KBM-7 (cell line): ENCODE data around the gene EXOC6.
"Not testable (repeated sequence)": the region's sequence is repeated elsewhere in the genome, so short reads cannot be mapped to it uniquely, and the experiment has no call there.

ENCODE experiments used
- DNase-seq: peaks from one replicate; pipeline ENCODE4 v3.0.0-alpha.2; 2015
- in situ Hi-C: fragments of 300-500 bp; cut with MboI; formaldehyde crosslinking; loops from 2 replicates; pipeline ENCODE4 v1.14.3; 2020; ENCODE audit warnings: low sequenced_read_pairs, low pct_unique_long_range_greater_than_20kb, mixed read lengths

Gene EXOC6

DNA sequence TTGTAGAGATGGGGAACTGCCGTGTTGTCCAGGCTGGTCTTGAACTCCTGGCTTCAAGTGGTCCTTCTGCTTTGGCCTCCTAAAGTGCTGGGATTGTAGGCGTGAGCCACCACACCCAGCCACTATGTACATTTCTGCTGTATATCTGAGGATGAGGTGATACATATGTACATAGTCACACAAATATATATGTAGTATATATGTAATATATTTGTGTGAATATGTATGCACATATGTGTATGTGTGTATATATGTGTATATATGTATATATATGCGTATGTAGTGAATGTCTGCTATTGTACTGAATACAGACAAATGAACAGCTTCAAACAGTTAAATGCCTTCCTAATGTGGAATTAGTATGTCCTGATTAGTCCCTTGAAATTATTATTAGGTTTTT, 70.3 kb downstream of the EXOC6 start:
- in situ Hi-C loops, result no loop called here
- no peak for DNase-seq

DNA sequence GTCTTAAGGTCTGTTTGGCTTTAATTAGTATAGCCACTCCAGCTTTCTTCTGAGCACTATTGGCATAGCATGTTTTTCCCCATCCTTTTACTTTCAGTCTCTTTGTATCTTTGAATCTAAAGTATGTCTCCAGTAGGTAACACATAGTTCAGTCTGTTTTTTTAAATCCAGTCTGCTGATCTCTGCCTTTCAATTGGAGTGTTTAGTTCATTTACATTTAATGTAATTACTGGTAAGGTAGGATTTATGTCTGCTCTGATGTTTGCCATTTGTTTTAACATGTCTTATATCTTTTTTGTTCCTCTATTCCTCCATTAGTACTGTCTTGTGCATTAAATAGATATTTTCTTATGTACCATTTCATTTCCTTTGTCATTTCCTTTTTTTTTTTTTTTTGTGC, 72.5 kb downstream of the EXOC6 start:
- no peak for DNase-seq

GRCh38 chr10:92923416-92923815, 75.1 kb downstream of the EXOC6 start:
- in situ Hi-C loops, result no loop called here

More for the DNA sequence above, 72.5 kb downstream of the EXOC6 start:
- in situ Hi-C loops, result no loop called here

DNA sequence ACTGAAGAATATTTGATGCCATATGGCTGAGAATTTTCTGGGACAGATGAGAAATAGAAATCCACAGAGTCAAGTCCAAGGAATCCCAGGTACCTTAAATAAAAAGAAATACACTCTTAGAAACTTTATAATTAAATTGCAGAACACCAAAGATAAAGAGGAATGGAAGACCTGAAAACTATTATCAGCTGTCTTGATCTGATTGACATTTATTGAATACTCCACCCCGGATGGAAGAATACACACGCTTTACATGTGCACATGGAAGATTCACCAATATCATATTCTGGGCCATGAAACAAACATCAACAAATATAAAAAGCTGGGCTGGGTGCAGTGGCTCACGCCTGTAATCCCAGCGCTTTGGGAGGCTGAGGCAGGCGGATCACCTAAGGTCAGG, 81.6 kb downstream of the EXOC6 start:
- DNase-seq, result no peak
- in situ Hi-C loops, result no loop called here

More at GRCh38 chr10:92923416-92923815, 75.1 kb downstream of the EXOC6 start:
- peak; percentile 8 for DNase-seq

DNA sequence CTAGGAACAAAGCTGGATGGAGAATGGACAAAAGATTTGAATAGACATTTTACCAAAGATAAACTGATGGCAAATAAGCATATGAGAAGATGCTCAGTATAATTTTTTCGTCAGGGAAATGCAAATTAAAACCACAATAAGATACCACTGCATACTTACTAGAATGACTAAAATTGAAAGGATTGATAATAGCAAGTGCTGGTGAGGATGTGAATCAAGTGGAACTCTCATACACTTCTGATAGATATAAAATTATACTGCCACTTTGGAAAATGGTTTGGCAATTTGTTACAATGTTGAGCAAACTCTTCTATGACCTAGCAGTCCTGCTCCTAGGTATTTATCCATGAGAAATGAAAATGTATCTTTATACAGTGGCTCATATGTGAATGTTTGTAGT, 83.3 kb downstream of the EXOC6 start:
- DNase-seq, result no peak
- in situ Hi-C loops, result no loop called here

- in situ Hi-C loops, result no loop called here
- no peak for DNase-seq
Measured at GRCh38 chr10:92937876-92938275, 89.6 kb downstream of the EXOC6 start.

DNA sequence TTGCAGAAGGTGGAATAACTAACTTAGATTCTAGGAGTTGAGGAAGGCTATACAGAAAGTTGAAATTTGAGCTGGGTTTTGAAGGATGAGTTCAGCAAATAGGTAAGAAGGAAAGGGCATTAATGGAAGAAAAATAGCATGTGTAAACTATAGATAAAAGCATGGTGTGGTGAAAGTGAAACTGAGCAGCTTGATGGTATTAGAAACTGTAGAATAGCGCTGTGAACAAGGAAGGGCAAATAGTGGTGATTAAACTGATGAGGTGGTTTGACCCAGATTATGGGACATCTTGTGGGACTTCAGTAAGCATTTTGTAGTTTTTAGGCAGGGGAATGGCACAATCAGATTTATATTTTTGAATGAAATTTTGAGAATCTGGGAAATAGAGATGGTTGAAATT, 90.5 kb downstream of the EXOC6 start:
- no peak for DNase-seq
- in situ Hi-C loops, result no loop called here

DNA sequence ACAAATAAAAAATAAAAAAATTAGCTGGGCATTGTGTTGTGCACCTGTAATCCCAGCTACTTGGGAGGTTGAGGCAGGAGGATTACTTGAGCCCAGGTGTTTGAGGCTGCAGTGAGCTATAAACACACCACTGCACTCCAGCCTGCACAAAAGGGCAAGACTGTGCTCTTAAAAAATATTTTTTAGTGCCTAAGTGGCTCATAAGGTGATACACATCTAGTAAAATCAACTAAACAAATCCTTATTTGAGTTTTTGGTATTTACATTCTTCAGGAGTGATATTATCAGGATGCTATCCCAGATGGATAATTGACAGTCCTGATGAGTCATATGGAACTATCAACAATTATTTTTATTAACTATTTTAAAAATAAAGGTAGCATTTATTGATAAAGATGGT, 93.9 kb downstream of the EXOC6 start:
- no peak for DNase-seq
- in situ Hi-C loops, result no loop called here

GRCh38 chr10:92946491-92946890, 98.2 kb downstream of the EXOC6 start:
- in situ Hi-C loops, result no loop called here
- DNase-seq, result no peak

- DNase-seq, in situ Hi-C loops: not testable (repeated sequence)
Measured at GRCh38 chr10:92952573-92952972, 104.3 kb downstream of the EXOC6 start.

- no peak for DNase-seq
- in situ Hi-C loops, result no loop called here
Measured at GRCh38 chr10:92957223-92958010, 109.1 kb downstream of the EXOC6 start.

DNA sequence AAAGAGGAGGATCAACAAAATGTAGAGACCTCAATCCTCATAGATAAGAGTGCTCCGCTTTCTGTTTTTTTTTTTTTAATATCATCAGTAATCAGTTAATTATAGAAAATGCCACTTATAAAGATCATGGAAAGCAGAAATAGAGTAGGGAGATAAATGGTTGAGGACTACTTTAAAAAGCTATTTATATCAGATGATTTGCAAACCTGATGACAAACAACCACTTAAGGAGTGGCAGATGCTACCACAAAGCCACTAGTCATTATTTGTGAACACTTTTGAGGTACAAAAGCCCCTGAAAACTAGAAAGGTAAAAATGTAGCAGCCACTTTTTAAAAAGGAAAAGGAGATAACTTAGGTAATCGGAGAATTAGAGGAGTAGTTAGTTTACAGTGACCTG, 113.3 kb downstream of the EXOC6 start:
- DNase-seq, result no peak
- in situ Hi-C loops, result no loop called here

GRCh38 chr10:92965314-92965713, 117.0 kb downstream of the EXOC6 start:
- peak; percentile 45 for DNase-seq
- in situ Hi-C loops, result no loop called here

GRCh38 chr10:92967641-92968040, 119.3 kb downstream of the EXOC6 start:
- no peak for DNase-seq
- in situ Hi-C loops, result no loop called here

GRCh38 chr10:92969151-92969550, 120.8 kb downstream of the EXOC6 start:
- in situ Hi-C loops, result no loop called here
- no peak for DNase-seq

GRCh38 chr10:92970301-92971070, 122.2 kb downstream of the EXOC6 start:
- in situ Hi-C loops, result no loop called here
- DNase-seq, result no peak

- in situ Hi-C loops, result no loop called here
- no peak for DNase-seq
Measured at GRCh38 chr10:92972066-92972870, 123.9 kb downstream of the EXOC6 start.

GRCh38 chr10:92972886-92973285, 124.6 kb downstream of the EXOC6 start:
- in situ Hi-C loops, result no loop called here
- no peak for DNase-seq

DNA sequence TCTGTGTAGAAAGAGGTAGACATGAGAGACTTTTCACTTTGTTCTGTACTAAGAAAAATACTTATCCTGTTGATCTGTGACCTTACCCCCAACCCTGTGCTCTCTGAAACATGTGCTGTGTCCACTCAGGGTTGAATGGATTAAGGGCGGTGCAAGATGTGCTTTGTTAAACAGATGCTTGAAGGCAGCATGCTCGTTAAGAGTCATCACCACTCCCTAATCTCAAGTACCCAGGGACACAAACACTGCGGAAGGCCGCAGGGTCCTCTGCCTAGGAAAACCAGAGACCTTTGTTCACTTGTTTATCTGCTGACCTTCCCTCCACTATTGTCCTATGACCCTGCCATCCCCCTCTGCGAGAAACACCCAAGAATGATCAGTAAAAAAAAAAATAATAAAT, 128.0 kb downstream of the EXOC6 start:
- DNase-seq, in situ Hi-C loops: not testable (repeated sequence)

DNA sequence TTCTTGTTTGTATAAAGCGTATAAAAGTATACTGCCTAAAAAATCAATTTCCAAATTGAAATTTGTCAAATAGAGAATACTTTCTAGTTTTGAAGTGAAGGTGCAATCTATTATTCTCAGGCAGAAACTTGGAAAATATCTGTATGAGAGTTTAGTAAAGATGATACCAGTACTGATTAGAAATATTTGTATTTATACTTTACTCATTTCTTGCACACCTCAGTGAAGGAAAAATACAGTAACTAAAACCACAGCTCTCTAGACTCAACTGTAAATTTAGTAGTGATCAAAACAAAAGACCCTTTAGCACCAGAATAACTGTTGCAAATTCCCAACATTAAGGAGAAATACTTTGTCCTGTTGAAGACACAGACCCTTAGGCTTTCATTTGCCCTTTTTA, 140.9 kb downstream of the EXOC6 start:
- in situ Hi-C loops, result no loop called here

More for the DNA sequence above, 140.9 kb downstream of the EXOC6 start:
- no peak for DNase-seq
